H1 (cell line): ENCODE data around the gene CCDC154. TPM values are rescaled to one million over a fixed set of nuclear protein-coding genes. Genes with fewer than 3 reads are reported as not detected.

Experiments
- CTCF ChIA-PET: fragments of 300-600 bp; sonication (Branson Sonifier 250); formaldehyde crosslinking; loops from one replicate; lab custom pipeline; 2021; ENCODE audit not compliant: partially characterized antibody; lab: Charles Lee
- POLR2A ChIA-PET: fragments of 300-600 bp; sonication (Branson Sonifier 250); formaldehyde crosslinking; loops from one replicate; lab custom pipeline; 2021; ENCODE audit warnings: inconsistent platforms; ENCODE audit not compliant: partially characterized antibody; lab: Charles Lee
- DNase-seq, 2 experiments: peaks; one replicate each; pipeline versions ENCODE4 v3.0.0 to v3.0.0-alpha.2; 2010 to 2022; ENCODE audit warnings: low spot score in 2 of 2, low read depth in 1 of 2, mixed read lengths in 1 of 2
- FAIRE-seq: peaks from 2 replicates; lab custom pipeline; 2011; peaks lifted over from hg19 to GRCh38; lab: Jason Lieb, UNC
- H2AFZ ChIP-seq: 2 replicates; pipeline ENCODE4 v1.8.1; 2012; ENCODE audit warnings: low read length, inconsistent platforms
- H2AK5ac ChIP-seq: 2 replicates; pipeline ENCODE4 v1.6.1; 2013; ENCODE audit warnings: low read depth, low read length
- H2BK120ac ChIP-seq: replicated peaks from 2 replicates; pipeline ENCODE3; 2013; ENCODE audit warnings: low read depth, low read length, inconsistent platforms
- H2BK12ac ChIP-seq: 2 replicates; pipeline ENCODE4 v1.6.1; 2013; ENCODE audit warnings: low read depth, low read length
- H2BK15ac ChIP-seq: 2 replicates; pipeline ENCODE4 v1.6.1; 2013; ENCODE audit warnings: low read length
- H2BK20ac ChIP-seq: 2 replicates; pipeline ENCODE4 v1.6.1; 2013; ENCODE audit warnings: low read length
- H2BK5ac ChIP-seq: 2 replicates; pipeline ENCODE4 v1.6.1; 2013; ENCODE audit warnings: low read depth, low read length
- H3K14ac ChIP-seq: 2 replicates; pipeline ENCODE4 v1.6.1; 2013; ENCODE audit warnings: inconsistent platforms; ENCODE audit not compliant: insufficient read length
- H3K18ac ChIP-seq: 2 replicates; pipeline ENCODE4 v1.6.1; 2013; ENCODE audit warnings: low read length; ENCODE audit errors: extremely low read depth
- H3K23ac ChIP-seq: 2 replicates; pipeline ENCODE4 v1.6.1; 2013; ENCODE audit warnings: inconsistent platforms; ENCODE audit not compliant: insufficient read length
- H3K23me2 ChIP-seq: 2 replicates; pipeline ENCODE4 v1.6.1; 2013; ENCODE audit warnings: low read depth, low read length
- H3K27ac ChIP-seq: 2 replicates; pipeline ENCODE4 v1.6.1; 2011; ENCODE audit warnings: low read depth, low read length, inconsistent platforms
- H3K27me3 ChIP-seq, 4 experiments: replicated peaks in 1 of 4; 1 replicate in 1 of 4; 2 replicates in 3 of 4; pipeline versions ENCODE4 v1.6.1 to v1.8.1; 2011 to 2013; ENCODE audit warnings: low read length in 3 of 4, mild to moderate bottlenecking in 3 of 4, inconsistent platforms in 2 of 4, mixed read lengths in 2 of 4, moderate library complexity in 1 of 4; ENCODE audit not compliant: control insufficient read depth in 3 of 4, insufficient read depth in 3 of 4; ENCODE audit errors: extremely low read depth in 1 of 4
- H3K36me3 ChIP-seq, 4 experiments: 2 replicates each; pipeline versions ENCODE4 v1.6.1 to v1.8.1; 2011 to 2013; ENCODE audit warnings: mild to moderate bottlenecking in 4 of 4, low read length in 3 of 4, moderate library complexity in 2 of 4, control low read depth in 1 of 4, inconsistent platforms in 1 of 4; ENCODE audit not compliant: insufficient read depth in 4 of 4, control insufficient read depth in 2 of 4
- H3K4ac ChIP-seq: replicated peaks from 2 replicates; pipeline ENCODE3; 2013; ENCODE audit warnings: low read length, low read depth, mixed read lengths, inconsistent platforms; ENCODE audit not compliant: insufficient read length
- H3K4me1 ChIP-seq, 4 experiments: replicated peaks in 1 of 4; 1 replicate in 1 of 4; 2 replicates in 3 of 4; pipeline versions ENCODE4 v1.6.1 to v1.8.1; 2011 to 2013; ENCODE audit warnings: low read length in 3 of 4, inconsistent platforms in 2 of 4, mixed read lengths in 1 of 4; ENCODE audit not compliant: insufficient read depth in 4 of 4, control insufficient read depth in 3 of 4
- H3K4me2 ChIP-seq, 2 experiments: 2 replicates each; pipeline versions ENCODE4 v1.6.1 to v1.8.1; 2011 to 2013; ENCODE audit warnings: low read depth in 2 of 2, low read length in 2 of 2, control low read depth in 1 of 2, inconsistent platforms in 1 of 2, mild to moderate bottlenecking in 1 of 2; ENCODE audit not compliant: insufficient read depth in 1 of 2
- H3K4me3 ChIP-seq, 4 experiments: fragments of 200-600, 300-600 bp in 1 of 4; sonication (generic), shearing (Covaris generic), sonication (Bioruptor Twin) in 1 of 4; 2 replicates each; pipeline versions ENCODE4 v1.5.1 to v1.8.1; 2011 to 2016; ENCODE audit warnings: low read length in 4 of 4, low read depth in 3 of 4, control low read depth in 2 of 4, inconsistent platforms in 2 of 4, mild to moderate bottlenecking in 2 of 4, mixed read lengths in 1 of 4, moderate library complexity in 1 of 4; ENCODE audit not compliant: insufficient read depth in 2 of 4; ENCODE audit errors: extremely low read depth in 1 of 4
- H3K56ac ChIP-seq: replicated peaks from 2 replicates; pipeline ENCODE3; 2013; ENCODE audit warnings: low read depth, mild to moderate bottlenecking, mixed read lengths, low read length, inconsistent platforms; ENCODE audit not compliant: insufficient read length
- H3K79me1 ChIP-seq: 2 replicates; pipeline ENCODE4 v1.6.1; 2013; ENCODE audit warnings: low read depth, low read length, control low read depth
- H3K79me2 ChIP-seq, 2 experiments: 2 replicates each; pipeline versions ENCODE4 v1.6.1 to v1.8.1; 2012 to 2013; ENCODE audit warnings: low read length in 2 of 2, mild to moderate bottlenecking in 2 of 2, inconsistent platforms in 1 of 2; ENCODE audit not compliant: insufficient read depth in 2 of 2, control insufficient read depth in 1 of 2
- H3K9ac ChIP-seq, 4 experiments: replicated peaks in 1 of 4; 1 replicate in 1 of 4; 2 replicates in 3 of 4; pipeline versions ENCODE4 v1.6.1 to v1.8.1; 2011 to 2013; ENCODE audit warnings: low read depth in 3 of 4, low read length in 3 of 4, control low read depth in 2 of 4, mild to moderate bottlenecking in 2 of 4, moderate library complexity in 2 of 4, inconsistent platforms in 1 of 4; ENCODE audit errors: extremely low read depth in 1 of 4
- H3K9me3 ChIP-seq, 2 experiments: 2 replicates each; pipeline versions ENCODE4 v1.6.1 to v1.8.1; 2012 to 2013; ENCODE audit warnings: mild to moderate bottlenecking in 2 of 2, moderate library complexity in 2 of 2, control low read depth in 1 of 2, inconsistent platforms in 1 of 2, low read depth in 1 of 2, low read length in 1 of 2, mixed read lengths in 1 of 2; ENCODE audit not compliant: insufficient read depth in 2 of 2
- H4K20me1 ChIP-seq, 2 experiments: replicated peaks in 1 of 2; 2 replicates each; pipeline versions ENCODE3 to v1.8.1; 2011 to 2013; ENCODE audit warnings: inconsistent platforms in 2 of 2, low read length in 2 of 2, mild to moderate bottlenecking in 1 of 2; ENCODE audit not compliant: insufficient read depth in 2 of 2, control insufficient read depth in 1 of 2
- H4K5ac ChIP-seq: 2 replicates; pipeline ENCODE4 v1.6.1; 2013; ENCODE audit warnings: low read length, low read depth, mixed read lengths, inconsistent platforms; ENCODE audit not compliant: insufficient read length
- H4K8ac ChIP-seq: 2 replicates; pipeline ENCODE4 v1.8.0; 2013; ENCODE audit warnings: mild to moderate bottlenecking, moderate library complexity, low read length, inconsistent platforms; ENCODE audit not compliant: insufficient read depth; ENCODE audit errors: extremely low read depth
- H4K91ac ChIP-seq: replicated peaks from 2 replicates; pipeline ENCODE3; 2013; ENCODE audit warnings: low read length, mixed read lengths, inconsistent platforms; ENCODE audit not compliant: insufficient read length
- ASH2L ChIP-seq: fragments of 200-600, 300-600 bp; sonication (generic); IDR thresholded peaks from one replicate; pipeline ENCODE4 v1.7.1; 2017; ENCODE audit warnings: low read length
- CBX5 ChIP-seq: fragments of 300-800, 300-1000 bp; sonication (generic); IDR thresholded peaks from 2 replicates; pipeline ENCODE4 v1.7.1; 2016; ENCODE audit warnings: antibody characterized with exemption, low read length, low read depth
- CBX8 ChIP-seq: fragments of 300-800, 300-1000 bp; sonication (generic); IDR thresholded peaks from 2 replicates; pipeline ENCODE4 v1.7.1; 2016; ENCODE audit warnings: low read depth, low read length, borderline replicate concordance
- EZH2 ChIP-seq: fragments of 200-600 bp; sonication (generic); IDR thresholded peaks from 2 replicates; pipeline ENCODE4 v1.7.1; 2012; ENCODE audit warnings: low read depth, mild to moderate bottlenecking, moderate library complexity, low read length, inconsistent platforms; ENCODE audit not compliant: severe bottlenecking
- FOSL1 ChIP-seq: IDR thresholded peaks from 2 replicates; pipeline ENCODE4 v1.6.1; 2011; ENCODE audit warnings: mild to moderate bottlenecking, low read depth, low read length, moderate library complexity; ENCODE audit not compliant: insufficient read depth
- KDM5A ChIP-seq: fragments of 200-600 bp; IDR thresholded peaks from 2 replicates; pipeline ENCODE4 v1.7.1; 2012; ENCODE audit warnings: mild to moderate bottlenecking, low read length, inconsistent platforms, mixed read lengths
- NRF1 ChIP-seq: IDR thresholded peaks from 2 replicates; pipeline ENCODE4 v1.6.1; 2011; ENCODE audit warnings: mild to moderate bottlenecking, low read depth, low read length, improper control_type of control experiment
- PHF8 ChIP-seq: fragments of 200-600 bp; sonication (generic); conservative IDR thresholded peaks from 2 replicates; pipeline ENCODE4 v1.7.1; 2012; ENCODE audit warnings: low read depth, mild to moderate bottlenecking, inconsistent platforms, low read length, moderate library complexity
- POLR2AphosphoS5 ChIP-seq: IDR thresholded peaks from 2 replicates; pipeline ENCODE4 v1.6.1; 2011; ENCODE audit warnings: low read depth, low read length
- RBBP5 ChIP-seq: IDR thresholded peaks from 2 replicates; pipeline ENCODE4 v1.7.1; 2012; ENCODE audit warnings: low read depth, mild to moderate bottlenecking, inconsistent platforms, low read length, moderate library complexity, borderline replicate concordance
- TBP ChIP-seq: IDR thresholded peaks from 2 replicates; pipeline ENCODE4 v1.6.1; 2011; ENCODE audit warnings: low read depth, low read length, improper control_type of control experiment
- WGBS, 2 experiments: shearing (Covaris generic) in 1 of 2; methylation state at CpG; one replicate each; pipeline versions ENCODE4 v1.1.6 to v1.1.7; 2013 to 2015; ENCODE audit warnings: low lambda C conversion rate in 2 of 2, mixed read lengths in 2 of 2, inconsistent platforms in 1 of 2, low coverage in 1 of 2, missing lambda C conversion rate in 1 of 2; ENCODE audit not compliant: insufficient replicate concordance in 2 of 2, insufficient coverage in 1 of 2, insufficient read length in 1 of 2; ENCODE audit errors: extremely low coverage in 1 of 2, missing lambda C conversion rate in 1 of 2; 5-methylcytosine and 5-hydroxymethylcytosine counted together
- polyA plus RNA-seq, 7 experiments: library from polyadenylated mRNA; depleted of rRNA in 3 of 7; stranded (reverse) in 5 of 7; unstranded in 2 of 7; fragments of >200 nt in 5 of 7; fragments of 200-250 nt in 2 of 7; gene quantifications; 1 replicate in 5 of 7; 2 replicates in 1 of 7; 4 replicates in 1 of 7; pipeline versions ENCODE4 v1.2.1 to v1.2.3, GENCODE V29; 2011 to 2013; ENCODE audit warnings: missing spikeins in 2 of 7, mixed read lengths in 2 of 7
- total RNA-seq: library from RNA; stranded (reverse); fragmentation: NEBNext Ultra II Directional; extraction: Animal tissue kit (Norgen Biotek cat#: 25700); gene quantifications from 2 replicates; pipeline ENCODE4 v1.2.1, GENCODE V29; 2021
- TF ChIP-seq, protein P1 (sequence below): IDR thresholded peaks from 2 replicates; pipeline ENCODE4 v1.6.1; 2012; ENCODE audit warnings: low read length, inconsistent platforms

The CCDC154 gene
- total and polyA plus RNA-seq, 2 of the 8 experiments (the other 6 are each of a cell fraction or from before 2014, with no cell fraction given): 0.15 to 0.88 TPM

DNA sequence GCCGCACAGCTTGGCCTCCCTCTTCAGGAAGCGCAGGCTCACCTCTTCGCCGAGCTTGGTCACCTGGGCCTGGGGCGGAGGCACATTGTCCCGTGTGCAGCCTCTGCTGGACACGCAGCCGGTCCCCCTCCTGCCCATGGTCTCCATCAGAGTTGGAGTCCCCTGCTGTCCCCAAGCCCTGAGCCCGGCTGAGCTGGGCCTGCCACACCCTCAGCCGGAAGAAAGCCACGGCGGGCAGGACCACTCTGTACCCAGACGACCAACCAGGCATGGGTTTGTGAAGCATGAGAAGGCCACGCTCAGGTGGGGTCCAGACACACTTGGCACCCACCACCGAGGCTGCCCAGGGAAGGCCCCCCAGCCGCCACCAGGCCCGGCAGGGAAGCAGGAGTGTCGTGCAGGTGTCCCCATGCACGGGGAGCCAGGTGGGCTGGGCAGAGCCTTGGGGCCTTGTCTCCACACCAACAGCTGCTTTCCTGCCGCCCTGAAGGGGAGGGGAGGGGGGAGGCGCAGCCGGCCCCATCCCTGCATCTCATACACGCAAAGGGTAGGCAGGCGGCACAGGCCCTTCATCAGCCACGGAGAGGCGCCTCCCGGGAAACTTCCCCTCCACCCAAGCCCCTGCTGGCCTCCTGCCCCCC lies 5.2 kb downstream of the CCDC154 start:
- Histone ChIP-seq H3K4me2 (no peak overlapping the region), H2BK20ac (no peak overlapping the region), H2AFZ (no peak overlapping the region), H2BK5ac (no peak overlapping the region), H3K36me3 (no peaks in the 10 kb centered on the region), H3K4me3 (no peak overlapping the region), H3K27ac (no peak overlapping the region), H2AK5ac (no peak overlapping the region), H3K23ac (no peak overlapping the region), H3K23me2 (no peaks in the 10 kb centered on the region), H3K18ac (no peak overlapping the region), H3K9ac (no peak overlapping the region), H4K5ac (no peak overlapping the region), H2BK120ac (no peak overlapping the region), H3K14ac (no peak overlapping the region), H3K27me3 (no peaks in the 10 kb centered on the region), H2BK12ac (no peak overlapping the region), H2BK15ac (no peak overlapping the region), H4K91ac (no peak overlapping the region), H4K20me1 (no peaks in the 10 kb centered on the region), H4K8ac (no peak overlapping the region), H3K56ac (no peak overlapping the region), H3K4ac (peak overlapping the region; percentile 23), H3K79me1 (no peaks in the 10 kb centered on the region), H3K79me2 (no peaks in the 10 kb centered on the region), H3K4me1 (no peaks in the 10 kb centered on the region; a peak in 1 of 7 replicates), H3K9me3 (no peaks in the 10 kb centered on the region)
- CTCF ChIA-PET: interaction anchor here (0.7 to 4.0 kb wide), 4 partner anchors 11 to 55 kb away, joined by 3 to 30 read pairs (median 4); partner anchors contain the start of gene UNKL
- FAIRE-seq (no peak), DNase-seq (no peak)
- POLR2A ChIA-PET: interaction anchor here (1.4 to 5.6 kb wide), 2 partner anchors 11 to 18 kb away, joined by 4 to 22 read pairs; no protein-coding TSS in a partner anchor
- 80% methylated on average over 24 of the region's 27 CpGs; no CpG with 5 or more reads in 1 of the 2 experiments for WGBS, 2 experiments
- no peak for TF ChIP-seq ASH2L
- no peak for TF ChIP-seq CBX8
- no peak for TF ChIP-seq FOSL1
- TF ChIP-seq, protein P1, sequence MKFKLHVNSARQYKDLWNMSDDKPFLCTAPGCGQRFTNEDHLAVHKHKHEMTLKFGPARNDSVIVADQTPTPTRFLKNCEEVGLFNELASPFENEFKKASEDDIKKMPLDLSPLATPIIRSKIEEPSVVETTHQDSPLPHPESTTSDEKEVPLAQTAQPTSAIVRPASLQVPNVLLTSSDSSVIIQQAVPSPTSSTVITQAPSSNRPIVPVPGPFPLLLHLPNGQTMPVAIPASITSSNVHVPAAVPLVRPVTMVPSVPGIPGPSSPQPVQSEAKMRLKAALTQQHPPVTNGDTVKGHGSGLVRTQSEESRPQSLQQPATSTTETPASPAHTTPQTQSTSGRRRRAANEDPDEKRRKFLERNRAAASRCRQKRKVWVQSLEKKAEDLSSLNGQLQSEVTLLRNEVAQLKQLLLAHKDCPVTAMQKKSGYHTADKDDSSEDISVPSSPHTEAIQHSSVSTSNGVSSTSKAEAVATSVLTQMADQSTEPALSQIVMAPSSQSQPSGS: no peak
- no peak for TF ChIP-seq KDM5A
- TF ChIP-seq PHF8: no peak
- TF ChIP-seq EZH2: no peak
- no peak for TF ChIP-seq TBP
- no peak for TF ChIP-seq NRF1
- TF ChIP-seq POLR2AphosphoS5: no peak
- TF ChIP-seq RBBP5: no peak
- no peak for TF ChIP-seq CBX5
